GM12801 (cell line): Measurements from ENCODE around the gene POLA2.

Experiments used
- TF ChIP-seq, protein P1 (sequence below): IDR thresholded peaks from one replicate; pipeline ENCODE4 v1.5.1; 2011; ENCODE audit warnings: control low read depth; ENCODE audit not compliant: insufficient read length; ENCODE audit errors: extremely low read depth

The POLA2 gene

DNA sequence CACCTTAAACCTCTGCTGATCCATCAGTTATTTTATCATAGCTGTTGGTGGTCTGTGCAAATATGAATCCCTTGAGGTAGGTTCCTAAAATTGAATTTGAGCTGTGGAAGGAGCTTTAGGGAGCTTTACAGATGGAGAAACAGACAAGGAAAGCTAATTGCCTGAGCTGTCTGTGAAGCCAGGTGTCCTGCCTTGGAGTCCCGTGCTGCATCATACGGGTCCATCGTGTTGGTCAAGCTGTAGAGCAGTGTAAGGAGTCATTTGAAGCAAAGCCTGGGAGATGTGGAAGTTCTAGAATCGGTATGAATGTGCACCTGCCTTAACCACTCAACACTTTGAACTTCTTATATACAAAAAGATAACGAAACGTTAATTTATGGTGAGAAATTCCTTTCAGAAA, 1.0 kb downstream of the POLA2 start:
- TF ChIP-seq, protein P1, sequence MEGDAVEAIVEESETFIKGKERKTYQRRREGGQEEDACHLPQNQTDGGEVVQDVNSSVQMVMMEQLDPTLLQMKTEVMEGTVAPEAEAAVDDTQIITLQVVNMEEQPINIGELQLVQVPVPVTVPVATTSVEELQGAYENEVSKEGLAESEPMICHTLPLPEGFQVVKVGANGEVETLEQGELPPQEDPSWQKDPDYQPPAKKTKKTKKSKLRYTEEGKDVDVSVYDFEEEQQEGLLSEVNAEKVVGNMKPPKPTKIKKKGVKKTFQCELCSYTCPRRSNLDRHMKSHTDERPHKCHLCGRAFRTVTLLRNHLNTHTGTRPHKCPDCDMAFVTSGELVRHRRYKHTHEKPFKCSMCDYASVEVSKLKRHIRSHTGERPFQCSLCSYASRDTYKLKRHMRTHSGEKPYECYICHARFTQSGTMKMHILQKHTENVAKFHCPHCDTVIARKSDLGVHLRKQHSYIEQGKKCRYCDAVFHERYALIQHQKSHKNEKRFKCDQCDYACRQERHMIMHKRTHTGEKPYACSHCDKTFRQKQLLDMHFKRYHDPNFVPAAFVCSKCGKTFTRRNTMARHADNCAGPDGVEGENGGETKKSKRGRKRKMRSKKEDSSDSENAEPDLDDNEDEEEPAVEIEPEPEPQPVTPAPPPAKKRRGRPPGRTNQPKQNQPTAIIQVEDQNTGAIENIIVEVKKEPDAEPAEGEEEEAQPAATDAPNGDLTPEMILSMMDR, result no peak

DNA sequence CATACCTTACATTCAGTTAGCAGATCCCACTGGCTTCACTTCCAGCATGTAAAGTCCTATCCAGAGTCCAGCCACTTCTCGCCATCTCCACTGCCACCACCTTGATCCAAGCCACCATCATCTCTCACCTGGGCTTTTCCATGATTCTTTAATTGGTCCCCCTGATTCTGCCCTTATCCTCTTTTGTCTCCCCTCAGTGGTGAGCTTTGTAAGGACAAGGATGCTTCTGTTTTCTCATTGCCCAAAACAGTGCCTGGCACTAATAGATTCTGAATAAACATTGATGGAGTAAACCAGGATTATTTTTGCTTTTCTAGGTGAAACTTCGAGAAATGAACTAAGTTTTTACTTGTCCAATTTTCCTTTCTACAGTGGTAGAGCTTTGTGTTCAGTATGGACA, 4.4 kb downstream of the POLA2 start:
- TF ChIP-seq, protein P1, result no peak

DNA sequence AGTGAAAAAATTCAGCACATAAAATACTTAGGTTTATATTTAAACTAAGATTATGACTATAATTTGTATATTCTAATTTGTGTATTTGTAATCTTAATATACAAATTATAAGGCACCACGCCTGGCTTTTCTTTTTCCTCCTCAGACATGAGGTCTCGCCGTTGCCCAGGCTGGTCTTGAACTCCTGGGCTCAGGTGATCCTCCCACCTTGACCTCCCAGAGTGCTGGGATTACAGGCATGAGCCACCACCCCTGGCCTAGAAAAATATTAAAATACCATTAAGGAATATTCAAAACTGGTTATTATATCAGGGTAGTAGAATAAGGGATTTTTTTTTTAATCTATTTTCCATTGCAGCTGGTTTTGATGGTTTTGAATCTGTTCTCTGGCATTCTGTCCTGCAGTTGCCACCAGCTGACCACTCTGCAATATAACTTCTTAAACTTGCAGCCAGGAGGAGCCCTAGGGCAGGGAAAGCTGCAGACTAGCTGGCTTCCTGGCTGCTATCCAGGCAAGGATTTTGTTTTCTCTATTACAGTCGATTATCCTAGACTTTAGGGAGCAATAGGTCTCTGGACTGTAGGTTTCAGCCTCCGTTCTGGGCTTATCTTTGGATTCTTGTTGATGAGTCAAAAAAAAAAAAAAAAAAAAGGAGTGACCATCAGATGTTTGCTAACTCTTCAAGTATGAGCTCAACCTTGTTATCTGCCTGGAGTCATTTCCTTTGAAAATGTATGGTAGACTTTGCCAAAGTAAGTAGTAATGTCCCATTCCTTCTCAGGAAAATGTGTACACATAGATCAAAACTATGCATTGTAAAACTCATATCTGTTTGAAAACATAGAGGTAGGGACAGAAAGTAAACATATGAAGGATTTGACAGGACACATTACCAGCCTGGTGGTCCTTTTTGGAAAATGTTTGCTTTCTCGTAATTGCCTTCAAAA, 13.2 kb downstream of the POLA2 start:
- TF ChIP-seq, protein P1, result no peak

DNA sequence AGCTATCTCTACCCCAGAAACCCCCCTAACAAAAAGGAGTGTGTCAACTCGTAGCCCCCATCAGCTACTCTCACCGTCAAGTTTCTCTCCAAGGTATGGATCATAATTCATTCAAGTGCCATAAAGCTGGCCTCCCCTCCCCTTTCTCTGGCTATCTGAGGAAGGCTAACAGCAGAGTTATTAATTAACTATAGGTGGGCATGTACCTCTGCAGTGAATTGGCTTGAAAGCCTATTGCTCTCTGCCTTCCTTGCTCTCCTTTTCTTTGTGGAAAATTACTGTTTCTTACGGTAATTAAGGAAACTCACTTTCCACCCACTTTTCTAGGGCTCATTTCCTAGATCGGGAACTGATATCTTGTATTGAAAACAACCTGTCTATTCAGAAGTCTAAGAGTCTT, 14.1 kb downstream of the POLA2 start:
- TF ChIP-seq, protein P1, result no peak

DNA sequence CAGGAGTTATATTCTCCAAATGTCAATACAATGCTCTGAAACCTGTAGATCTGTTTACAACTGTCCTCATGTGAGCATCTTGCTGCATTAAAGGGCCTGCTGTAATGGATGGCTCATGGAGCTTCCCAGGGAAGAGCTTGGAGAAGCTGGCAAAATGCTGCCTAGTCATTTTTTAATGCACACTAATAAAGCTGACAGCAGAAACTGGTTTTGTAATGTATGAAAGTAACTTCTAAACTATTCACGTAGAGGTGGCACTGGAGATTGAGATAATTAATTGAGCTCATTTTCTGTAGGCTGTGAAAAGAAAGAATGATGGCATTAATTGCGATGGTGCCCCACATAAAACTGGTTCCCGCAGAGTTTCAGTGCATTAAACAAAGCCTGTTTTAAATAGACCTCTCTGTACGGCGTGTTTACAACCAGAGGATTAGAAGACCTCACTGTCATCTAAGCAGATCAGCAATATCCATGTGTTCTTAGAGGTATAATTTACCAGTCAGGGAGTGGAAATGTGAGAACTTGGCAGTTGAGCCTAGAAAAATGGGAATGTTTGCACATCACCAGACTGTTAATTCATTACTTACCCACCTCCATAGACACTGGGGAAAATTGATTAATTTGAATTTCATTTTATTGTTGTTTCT, 16.0 kb downstream of the POLA2 start:
- TF ChIP-seq, protein P1, result no peak

DNA sequence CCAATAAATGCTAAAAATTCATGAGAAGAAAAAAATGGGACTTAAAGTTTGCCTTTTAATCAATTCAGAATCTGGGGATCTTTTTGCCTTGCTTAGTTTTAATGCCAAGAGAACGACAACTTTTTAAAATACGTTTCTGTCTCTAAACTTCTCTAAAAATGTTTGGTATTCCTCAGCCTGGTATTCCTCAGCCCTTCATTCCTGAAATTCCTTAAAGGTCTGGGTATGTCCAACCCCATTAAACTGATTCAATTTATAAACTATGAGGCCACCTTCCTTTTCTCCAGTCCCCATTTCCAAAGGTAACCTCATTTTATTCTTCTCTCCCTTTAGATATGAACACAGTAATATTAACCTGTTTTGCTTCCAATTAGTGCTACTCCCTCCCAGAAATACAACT, 16.6 kb downstream of the POLA2 start:
- TF ChIP-seq, protein P1, result no peak

DNA sequence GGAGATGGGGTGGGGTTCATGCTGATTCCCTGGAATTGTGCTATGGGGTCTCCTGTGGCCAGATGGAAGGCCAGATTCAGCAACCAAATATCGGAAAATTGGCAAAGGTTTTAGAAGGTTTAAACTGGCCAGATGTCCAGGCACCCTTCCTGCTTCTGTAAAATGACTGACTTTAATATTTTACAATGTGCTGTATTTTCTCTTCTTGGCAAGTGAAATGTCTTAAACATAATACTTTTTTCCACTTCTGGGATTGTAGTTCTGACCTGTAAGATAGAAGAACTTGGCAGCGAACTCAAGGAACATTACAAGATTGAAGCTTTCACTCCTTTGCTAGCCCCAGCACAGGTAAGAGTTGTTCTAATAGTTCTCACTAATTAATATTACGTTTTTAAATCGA, 17.5 kb downstream of the POLA2 start:
- TF ChIP-seq, protein P1, result no peak
